Right kidney (tissue), 1 donor: ENCODE results near the gene ST8SIA1.

Source experiments
- DNase-seq: peaks from one replicate; pipeline ENCODE4 v3.0.0-alpha.2; 2016

ST8SIA1 gene

DNA sequence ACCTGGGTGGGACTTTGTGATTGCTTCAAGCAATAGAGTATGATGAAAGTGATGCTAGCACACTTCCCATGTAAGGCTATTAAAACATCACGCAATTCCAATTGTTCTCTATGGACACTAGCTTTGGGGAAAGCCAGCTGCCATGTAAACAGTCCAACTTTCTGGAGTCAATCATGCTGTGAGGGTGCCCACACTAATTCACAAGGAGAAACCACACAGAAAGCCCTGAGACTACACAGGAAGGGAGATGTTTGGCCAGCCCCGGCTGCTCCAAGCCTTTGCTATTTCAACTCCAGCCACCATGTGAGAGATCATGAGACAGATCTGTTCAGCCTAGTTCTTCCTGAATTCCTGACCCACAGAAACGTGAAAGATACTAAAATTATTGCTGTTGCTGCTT is 96.3 kb downstream of the ST8SIA1 start:
- DNase-seq: no peak

DNA sequence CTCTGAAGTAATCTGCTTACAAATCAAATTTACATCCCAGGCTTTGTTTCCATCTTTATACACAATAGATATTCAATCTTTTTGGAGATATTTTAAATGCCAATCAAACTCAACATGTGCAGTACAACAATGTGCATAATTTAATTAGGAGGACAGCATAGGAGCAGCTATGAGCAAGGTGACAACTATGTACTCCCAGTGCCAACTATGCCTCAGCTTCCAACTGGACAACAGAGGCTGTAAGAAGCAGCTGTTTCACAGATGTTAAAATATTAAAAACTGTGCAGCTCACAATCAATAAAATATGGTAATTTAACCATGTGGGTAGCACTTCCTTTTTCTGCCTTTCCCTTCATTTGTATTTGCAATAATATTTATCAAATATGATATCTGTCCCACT is 99.9 kb downstream of the ST8SIA1 start:
- no peak for DNase-seq

DNA sequence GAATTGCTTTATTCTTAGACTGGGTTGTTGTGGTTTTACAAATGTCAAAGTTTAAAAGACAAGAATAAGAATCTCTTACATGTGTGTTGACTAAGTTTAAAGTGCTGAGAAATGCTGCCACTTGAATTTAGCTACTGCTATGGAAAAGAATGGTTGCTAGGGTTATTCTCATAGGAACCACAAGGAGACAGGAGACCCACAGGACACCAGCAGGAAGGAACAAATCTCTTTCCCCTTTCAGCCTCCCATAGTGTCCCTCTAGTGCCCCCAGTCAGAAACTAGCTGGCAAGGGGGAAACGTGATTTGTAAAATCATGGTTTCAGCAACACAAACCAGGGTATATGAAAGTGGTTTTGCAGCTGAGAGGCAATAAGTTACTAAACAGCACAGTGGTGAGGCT is 102.7 kb downstream of the ST8SIA1 start:
- DNase-seq: no peak

DNA sequence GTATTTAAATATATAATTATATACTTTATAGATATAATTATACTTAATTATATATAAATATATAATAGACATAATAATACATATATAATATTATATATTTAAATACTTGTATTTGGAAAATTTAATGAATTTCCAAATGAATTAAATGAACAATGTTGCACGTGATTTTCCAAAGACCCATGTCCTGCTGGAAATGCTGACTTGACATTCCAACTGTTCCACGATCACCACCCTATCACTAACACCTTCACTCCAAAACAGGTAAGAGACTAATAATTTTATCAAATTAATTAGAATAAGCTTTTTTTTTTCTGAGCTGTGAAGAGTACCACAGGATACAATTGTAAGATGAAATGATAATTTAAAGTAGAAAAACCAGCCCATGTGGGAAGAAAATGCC is 103.4 kb downstream of the ST8SIA1 start:
- DNase-seq: no peak

DNA sequence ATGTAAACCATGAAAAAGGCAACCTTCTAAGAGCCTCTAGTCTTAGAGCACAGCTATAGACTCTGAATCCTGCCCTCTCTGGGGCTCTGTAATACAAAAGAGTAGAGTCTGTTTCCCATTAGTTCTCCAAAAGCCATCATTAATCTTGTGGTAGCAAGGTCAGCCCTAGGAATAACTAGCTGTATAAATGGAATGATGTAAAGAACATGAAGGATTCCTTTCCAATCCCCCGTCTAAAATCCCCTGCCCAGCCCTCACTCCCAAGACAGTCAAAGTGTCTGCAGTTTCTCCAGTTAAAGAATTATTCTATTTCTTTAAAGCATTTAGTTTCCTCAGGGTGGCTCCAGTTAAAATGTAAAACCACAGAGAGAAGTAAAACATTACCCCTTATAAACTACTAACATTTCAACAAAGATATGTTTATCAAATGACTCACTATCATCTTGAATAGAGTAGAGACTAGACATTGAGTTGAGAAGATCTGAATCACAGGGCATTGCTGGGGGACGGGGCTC is 104.2 kb downstream of the ST8SIA1 start:
- DNase-seq: no peak

DNA sequence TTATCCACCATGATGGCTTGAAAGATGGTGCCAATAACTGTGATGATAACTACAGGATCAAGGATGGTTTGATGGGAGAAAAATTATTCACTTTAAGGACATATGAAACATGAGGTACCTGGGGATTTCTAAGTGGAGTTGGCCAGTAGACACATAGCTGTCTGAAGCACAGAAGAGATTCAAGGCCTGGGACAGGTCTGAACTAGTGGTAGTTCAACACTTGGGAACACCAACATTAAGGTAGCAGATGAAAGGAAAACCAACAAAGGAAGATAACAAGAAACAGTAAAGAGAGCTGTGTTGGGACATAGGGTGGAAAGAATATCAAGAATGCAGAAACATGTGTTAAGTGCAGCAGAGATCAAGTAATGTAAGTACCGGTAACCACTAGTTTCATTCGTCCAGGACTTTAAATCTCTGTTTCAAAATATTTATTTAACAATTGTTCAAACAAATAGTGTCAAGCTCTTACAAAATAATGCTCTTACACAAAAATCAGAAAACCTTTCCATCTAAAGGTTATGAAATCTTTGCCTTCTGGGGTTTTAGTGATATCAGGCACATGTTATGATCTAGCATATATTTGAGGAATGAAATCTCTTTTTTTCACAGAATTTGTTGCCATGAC is 104.7 kb downstream of the ST8SIA1 start:
- no peak for DNase-seq

DNA sequence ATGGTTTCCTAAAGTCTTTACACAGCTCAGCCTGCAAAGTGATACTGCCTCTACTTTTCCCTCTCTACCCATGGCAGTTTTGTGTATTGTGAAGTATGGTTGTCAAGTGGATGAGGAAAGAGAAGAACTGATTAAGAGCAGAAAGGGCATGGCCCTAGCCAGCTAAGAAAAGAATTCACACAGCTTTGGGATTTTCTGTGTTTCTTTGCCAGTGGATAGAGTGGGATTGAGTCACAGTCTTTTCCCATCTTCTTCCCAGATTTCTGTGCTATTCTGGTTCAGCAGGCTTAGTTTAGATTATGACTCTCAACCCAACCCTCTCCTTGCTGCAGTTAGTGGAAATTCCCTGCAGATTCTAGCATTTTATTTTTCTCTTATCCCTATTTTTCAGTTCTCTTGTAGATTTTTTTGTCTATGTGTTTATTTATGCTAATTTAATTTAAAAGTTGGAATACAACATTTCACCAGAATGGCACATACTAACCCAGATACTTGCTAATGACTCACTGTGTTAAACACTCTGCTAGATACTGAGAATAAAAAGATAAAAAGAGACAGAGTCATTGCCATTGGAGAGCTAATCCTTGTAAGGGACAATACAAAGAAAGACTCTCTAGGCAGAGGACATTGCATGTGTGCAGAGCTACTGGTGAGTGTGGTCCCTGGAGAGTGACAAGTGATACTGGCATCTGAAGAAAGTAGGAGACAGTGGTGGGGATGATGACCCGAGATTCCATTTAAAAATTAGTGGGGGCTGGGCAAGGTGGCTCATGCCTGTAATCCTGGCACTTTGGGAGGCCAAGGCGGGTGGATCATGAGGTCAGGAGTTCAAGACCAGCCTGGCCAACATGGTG is 106.3 kb downstream of the ST8SIA1 start:
- no peak for DNase-seq

DNA sequence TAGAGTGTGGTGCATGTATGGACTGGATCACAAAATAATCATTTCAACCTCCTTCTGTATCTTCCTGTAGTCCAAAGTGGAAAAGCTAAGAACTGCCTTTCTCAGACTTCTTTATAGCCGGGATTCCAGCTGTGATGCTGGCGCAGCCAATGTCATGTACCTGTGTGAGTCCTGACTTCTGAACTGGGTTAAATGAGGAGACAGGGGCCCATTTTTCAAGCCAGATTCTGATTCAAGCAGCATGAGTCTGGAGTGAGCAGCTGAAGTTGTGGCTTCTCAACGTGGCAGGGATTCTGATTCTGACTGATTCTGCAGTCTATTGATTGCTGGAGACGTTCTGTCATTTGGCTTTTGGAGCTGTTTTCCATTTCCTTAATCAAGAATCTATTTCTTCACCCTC is 111.2 kb downstream of the ST8SIA1 start:
- no peak for DNase-seq

DNA sequence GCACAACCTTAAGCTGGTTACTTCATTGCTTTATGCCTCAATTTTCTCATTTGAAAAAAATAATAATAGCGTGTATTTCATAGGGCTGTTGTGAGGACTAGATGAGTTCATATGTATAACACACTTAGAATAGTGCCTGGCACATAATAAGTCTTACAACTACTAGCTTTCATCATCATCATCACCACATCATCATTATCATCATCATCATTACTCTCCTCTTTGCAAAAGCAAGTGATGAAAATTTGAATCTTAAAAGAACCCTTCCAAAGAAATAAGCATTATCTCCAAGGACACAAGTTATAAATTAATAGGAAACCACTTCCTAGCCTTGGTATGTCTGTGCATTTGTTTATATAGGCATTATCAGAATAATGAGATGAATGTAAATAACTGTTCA is 117.0 kb downstream of the ST8SIA1 start:
- no peak for DNase-seq

DNA sequence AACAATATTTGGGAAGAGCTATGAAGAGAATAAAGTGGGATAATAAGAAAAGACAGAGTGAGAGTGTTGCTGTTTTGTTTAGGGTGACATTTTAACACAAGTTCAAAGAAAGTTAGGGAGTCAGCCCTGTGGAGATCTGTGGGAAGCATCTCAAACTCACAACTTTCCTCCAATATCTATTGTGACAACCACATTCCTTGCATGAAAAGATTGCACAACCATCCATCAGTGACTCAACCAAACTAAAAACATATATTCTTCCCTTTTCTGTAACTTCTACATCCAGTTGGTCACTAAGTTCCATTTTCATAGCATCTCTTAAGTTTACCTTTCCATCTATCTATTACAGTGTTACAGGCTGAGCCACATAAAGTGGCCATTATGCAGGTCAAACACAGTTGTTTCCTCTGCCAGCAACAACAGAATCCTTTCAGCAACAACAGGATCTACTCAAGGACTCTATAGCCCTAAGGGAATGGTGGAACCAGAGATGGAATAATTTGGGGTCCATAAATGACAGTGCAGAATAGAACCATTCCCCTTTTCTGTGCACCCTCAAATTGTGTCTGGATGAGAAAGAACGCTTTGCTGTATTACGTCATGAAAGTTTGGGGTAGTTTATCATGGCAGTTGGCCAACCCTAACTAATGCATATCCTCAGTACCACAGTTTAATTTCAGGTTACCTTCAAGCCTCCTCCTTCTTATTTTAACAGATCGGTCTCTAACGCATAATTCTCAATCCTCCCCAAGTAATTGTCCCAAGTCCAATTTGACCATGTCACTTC is 118.8 kb downstream of the ST8SIA1 start:
- no peak for DNase-seq

DNA sequence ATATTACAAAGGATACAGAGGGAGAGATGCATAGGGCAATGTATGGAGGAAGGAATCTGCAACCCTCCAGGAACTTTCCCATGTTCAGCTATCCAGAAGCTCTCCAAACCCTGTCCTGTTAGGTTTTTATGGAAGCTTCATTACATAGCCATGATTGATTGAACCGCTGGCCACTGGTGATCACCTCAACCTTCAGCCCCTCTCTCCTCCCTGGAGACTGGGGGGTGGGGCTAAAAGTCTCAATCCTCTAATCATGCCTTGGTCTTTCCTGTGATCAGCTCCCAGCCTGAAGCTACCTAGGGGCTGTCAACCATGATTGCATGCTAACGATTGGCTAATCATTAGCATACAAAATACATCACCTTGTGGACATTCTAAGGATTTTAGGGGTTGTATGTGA is 123.4 kb downstream of the ST8SIA1 start:
- DNase-seq: no peak

DNA sequence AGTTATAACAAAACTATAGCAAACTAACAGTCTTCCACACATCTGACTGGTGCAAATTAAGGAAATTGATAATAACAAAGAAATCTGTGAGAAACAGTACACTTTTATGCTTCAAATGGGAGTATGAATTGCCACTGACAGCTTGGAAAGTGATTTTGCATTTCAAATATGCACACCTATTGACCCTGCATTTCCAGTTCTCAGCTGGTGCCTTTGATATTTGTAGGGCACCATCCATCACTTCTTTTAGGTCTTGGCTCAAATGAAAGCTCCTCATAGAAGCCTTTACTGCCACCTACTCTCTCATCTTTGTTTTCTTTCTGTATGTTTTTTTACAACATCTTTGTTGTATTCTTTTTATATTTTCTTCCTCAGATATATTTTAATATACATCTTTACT is 125.1 kb downstream of the ST8SIA1 start:
- DNase-seq: no peak

DNA sequence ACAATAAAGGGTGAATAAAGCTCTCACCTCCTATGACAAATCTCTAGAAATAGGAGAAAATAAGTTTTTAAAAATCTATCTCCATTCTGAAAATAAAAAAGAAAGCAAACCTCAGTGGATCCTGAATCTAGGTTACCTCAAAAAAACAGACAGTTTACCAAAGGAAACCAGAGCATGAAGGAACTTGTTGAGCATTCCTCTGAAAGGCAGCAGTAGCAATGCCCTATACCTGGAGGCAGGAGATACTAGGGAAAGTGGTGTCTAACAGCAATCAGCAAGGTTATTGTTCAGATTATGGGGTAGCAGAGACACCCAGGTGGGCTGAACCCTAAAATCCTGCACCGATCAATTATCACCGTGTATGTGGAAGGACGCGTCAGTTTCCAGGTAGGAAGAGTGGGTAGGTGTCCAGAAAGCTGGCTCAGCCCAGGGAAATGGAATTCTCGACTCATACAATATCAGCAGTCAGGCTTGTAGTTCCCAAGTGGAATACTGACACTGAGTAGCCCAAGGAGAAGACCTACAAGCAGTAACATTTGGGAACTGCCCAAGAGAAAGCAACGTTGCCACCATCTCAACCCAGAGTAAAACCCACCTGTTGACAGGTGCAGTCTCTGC is 128.3 kb downstream of the ST8SIA1 start:
- no peak for DNase-seq

DNA sequence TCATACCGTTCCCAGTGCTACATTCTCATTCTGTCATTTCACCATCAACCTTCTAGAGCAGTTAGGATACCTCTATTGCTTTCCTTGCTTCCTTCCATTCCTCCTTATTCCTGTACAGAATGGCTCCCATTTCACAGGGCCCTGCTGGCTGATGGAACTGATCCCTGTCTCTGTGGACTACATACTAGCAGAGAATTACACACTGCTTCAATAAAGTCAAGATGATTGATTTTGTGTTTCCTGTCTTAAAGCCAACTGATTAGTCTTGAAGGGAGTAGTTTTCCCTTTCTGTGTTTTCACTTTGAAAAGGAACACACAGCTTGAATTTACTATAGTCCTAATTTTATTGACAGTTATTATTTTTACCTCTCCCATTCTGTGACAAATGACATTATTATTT is 130.1 kb downstream of the ST8SIA1 start:
- no peak for DNase-seq

DNA sequence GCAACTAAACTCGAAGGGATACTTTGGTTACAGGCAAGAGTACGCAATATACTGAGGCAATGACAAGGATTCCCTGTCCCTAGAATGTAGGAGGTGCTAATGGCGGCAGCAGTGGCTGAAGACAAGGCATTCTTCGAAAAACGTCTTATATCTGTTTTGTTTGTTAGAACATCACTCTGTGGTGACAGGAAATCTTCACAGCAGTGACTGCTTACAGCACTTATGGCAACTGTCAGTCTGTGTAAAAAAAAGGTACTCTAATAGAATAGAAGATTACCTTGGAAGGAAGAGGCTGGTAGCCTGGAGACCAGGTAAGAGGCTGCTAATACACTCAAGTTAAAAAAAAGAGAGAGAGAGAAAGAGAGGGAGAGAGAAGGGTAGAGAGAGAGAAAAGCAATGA is 131.7 kb downstream of the ST8SIA1 start:
- no peak for DNase-seq

DNA sequence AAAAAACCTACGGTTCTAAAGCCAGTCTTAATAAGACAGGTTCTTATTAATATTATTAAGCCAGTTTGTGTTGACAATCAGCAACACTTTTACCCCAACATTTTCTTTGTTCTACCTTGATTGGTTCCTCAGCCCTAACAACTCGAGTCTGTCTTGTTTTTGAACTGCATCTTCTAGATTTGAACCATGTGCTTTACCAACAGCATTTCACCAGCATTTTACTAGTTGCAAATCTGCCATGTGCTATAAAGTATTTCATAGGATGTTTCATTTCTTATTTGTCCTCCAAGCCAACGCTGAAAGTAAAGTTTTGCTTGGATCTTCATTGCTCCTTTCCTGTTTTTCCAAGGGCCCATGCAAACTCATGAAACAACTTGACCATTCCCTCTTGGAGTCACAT is 133.4 kb downstream of the ST8SIA1 start:
- no peak for DNase-seq

DNA sequence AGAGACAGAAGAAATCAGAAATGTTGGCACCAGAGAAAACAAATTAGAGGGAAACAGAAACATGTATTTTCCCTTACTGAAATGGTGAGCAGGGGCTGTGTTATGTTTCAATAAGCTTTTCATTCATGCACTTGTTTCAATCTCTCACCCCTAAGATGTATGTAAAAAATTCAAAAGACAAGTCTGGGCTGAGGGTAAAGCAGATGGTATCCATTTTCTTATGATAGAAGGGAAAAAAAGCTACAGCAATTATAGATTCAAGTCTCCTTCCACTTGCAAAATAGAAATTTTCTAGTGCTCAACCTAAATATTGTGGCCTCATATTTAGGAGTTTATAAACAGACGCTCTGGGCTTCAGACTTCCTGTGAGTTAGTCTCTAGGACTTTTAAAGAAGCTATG is 138.3 kb downstream of the ST8SIA1 start:
- no peak for DNase-seq

DNA sequence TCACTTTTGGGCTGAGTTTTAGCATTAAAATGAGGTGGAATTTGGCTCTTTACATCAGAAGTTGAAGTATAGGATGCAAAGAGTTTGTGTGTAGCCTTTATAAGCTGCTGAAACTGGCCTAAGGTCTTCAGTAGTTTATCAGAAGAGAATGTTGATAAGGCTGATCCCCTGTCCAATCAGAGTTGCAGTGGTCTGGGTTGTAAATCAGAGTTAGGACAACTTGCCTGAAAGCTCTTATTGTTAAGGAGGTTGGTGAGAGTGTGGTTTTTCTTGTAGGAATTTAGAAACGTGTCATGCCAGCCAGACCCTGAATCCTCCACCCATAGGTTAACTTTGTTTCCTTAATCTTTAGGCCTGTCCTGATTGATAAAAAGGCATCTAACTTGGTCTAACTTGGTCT is 143.5 kb downstream of the ST8SIA1 start:
- DNase-seq: no peak

DNA sequence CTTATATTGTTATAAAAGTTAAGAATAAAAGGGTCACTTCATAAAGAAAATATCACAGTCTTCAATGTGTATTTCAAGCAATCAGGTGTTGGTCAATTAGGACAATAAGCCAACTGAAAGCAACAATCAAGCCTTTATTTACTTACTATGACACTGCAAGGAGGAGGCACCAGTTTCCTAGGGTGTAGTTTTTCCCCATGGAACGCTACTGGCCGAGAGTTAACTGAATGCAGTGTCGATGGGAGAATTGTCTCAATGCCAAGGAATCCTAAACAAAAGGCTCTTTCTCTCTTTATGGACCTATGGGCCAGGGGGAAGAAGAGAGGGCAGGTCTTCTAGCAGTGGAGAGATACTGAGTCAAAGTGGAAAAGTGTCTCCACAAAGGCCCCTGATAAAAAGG is 146.1 kb downstream of the ST8SIA1 start:
- no peak for DNase-seq

DNA sequence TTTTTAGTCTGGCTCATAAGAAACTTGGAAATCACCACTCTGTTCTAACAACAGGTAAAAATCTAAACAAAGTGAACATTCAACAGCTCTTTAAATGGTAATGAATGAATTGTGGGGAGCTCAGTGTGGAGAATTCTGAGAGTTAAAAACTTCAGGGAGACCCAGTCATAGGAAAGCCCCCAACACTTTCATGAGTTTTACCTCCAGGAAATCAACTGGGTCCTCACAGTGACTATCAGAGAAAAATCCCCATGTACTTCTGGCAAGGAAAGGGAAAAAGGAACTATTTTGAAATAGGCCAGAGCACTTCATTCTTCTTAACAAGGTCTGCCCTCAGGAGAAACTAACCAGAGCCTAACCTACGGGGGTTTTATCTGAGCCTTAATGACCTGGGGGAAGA is 153.8 kb downstream of the ST8SIA1 start:
- no peak for DNase-seq

DNA sequence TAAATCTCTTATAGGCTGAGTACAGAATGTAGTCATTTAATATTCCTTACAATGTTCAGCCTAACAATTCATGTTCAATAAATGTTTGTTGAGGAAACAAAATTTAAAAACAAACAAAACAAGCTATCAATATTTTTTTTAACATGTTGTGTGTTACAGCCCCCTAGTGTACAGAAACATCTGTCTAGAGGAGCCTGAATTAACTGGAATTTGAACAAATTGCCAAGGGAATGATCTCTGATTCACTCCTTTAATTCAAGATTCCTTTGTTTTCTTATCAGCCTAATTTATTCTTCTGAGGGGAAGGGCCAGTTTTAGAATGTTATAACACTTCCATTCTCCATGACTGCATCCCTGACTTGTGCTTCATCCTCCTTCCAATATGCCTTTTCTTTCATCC is 161.3 kb downstream of the ST8SIA1 start:
- DNase-seq: no peak

DNA sequence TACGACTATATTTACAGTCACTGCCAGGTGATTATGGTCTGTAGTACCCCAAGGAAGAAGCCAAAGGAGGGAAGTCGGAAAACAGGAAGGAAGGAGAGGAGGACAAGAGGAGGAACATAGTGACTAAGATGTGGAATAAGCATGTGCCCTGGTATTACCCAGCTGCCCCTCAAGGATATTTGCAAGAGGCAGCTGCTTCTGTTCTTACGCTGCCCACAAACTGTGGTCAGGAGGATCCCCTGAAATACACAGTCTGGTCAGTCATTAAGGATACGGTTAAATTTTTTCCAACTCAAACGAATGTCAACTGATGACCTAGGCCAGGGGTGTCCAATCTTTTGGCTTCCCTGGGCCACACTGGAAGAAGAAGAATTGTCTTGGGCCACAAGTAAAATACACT is 162.0 kb downstream of the ST8SIA1 start:
- DNase-seq: no peak

DNA sequence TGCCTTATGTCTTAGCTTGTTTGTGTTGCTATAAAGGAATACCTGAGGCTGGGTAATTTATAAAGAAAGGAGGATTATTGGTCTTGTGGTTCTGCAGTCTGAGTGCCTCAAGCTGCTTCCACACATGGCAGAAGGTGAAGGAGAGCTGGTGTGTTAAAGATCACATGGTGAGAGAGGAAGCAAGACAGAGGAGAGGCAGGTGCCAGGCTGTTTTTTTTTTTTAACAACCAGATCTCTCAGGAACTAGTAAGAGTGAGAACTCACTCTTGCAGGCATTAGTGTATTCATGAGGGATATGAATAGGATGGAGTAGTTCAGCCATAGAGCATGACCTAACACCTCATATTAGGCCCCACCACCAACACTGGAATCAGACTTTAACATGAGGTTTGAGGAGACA is 165.1 kb downstream of the ST8SIA1 start:
- DNase-seq: no peak
